ENCODE data around the gene SND1.

Gene SND1

DNA sequence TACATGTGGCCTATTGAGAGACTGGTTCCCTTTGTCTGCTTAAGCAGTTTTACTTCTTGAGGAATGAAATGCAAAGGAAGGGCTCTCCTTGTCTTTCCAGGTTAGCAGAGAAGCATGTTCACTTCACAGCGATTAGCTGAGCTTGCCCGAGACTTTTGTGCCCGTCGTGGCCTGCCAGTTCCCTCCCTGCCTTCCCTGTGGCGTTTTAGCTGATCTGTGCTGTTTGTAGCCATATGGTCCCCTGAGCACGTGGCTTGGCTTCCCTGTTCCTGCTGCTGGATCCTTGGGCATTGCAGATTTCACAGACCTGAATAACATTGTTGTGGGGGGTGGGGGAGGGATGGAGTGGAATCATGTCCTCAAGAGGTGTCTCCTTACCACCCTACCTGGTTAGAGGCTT is 61.8 kb downstream of the SND1 start:
- no peak for DNase-seq (ENCODE audit: low spot score)
- in situ Hi-C loops (cut with MboI; ENCODE audit: low pct_unique_long_range_greater_than_20kb, low sequenced_read_pairs, unreplicated experiment) = loop anchor here (25.0 kb wide), 2 partner anchors 324 to 499 kb away; partner anchors contain the start of gene LRRC4
- TF ChIP-seq, protein P1, sequence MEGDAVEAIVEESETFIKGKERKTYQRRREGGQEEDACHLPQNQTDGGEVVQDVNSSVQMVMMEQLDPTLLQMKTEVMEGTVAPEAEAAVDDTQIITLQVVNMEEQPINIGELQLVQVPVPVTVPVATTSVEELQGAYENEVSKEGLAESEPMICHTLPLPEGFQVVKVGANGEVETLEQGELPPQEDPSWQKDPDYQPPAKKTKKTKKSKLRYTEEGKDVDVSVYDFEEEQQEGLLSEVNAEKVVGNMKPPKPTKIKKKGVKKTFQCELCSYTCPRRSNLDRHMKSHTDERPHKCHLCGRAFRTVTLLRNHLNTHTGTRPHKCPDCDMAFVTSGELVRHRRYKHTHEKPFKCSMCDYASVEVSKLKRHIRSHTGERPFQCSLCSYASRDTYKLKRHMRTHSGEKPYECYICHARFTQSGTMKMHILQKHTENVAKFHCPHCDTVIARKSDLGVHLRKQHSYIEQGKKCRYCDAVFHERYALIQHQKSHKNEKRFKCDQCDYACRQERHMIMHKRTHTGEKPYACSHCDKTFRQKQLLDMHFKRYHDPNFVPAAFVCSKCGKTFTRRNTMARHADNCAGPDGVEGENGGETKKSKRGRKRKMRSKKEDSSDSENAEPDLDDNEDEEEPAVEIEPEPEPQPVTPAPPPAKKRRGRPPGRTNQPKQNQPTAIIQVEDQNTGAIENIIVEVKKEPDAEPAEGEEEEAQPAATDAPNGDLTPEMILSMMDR (IDR thresholded peaks at IDR 0.05; ENCODE audit: extremely low read depth, insufficient read depth, missing control alignments) = no peak

DNA sequence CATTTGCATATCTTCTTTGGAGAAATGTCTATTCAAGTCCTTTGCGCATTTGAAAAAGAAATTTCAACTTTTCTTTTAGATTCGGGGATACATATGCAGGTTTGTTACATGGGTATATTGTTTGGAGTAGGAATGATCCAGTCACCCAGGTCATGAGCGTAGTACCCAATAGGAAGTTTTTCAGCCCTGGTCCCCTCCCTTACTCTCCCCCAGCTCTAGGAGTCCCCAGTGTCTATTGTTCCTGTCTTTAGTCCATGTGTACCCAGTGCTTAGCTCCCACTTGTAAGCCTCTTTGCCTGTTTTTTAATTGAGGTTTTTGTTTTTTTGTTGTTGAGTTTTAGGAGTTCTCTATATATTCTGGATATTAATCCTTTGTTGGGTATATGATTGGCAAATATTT is 63.3 kb downstream of the SND1 start:
- no peak for DNase-seq (ENCODE audit: low spot score)
- TF ChIP-seq, protein P1 (IDR thresholded peaks at IDR 0.05; ENCODE audit: extremely low read depth, insufficient read depth, missing control alignments) = no peak
- in situ Hi-C loops (cut with MboI; ENCODE audit: low pct_unique_long_range_greater_than_20kb, low sequenced_read_pairs, unreplicated experiment) = loop anchor here (25.0 kb wide), 2 partner anchors 322 to 497 kb away; partner anchors contain the start of gene LRRC4

DNA sequence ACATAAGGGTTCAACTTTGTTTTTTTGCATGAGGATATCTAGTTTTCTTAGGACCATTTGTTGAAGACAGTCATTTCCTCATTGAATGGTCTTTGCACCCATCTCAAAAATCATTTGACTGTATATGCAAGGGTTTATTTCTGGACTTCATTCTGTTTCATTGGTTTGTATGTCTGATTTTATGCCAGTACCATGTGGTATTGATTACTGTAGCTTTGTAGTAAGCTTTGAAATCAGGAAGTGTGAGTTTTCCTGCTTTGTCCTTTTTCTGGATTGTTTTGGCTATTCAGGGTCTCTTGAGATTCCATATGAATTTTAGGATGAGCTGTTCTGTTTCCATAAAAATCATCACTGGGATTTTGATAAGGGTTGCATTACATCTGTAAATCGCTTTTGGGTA is 63.9 kb downstream of the SND1 start:
- TF ChIP-seq, protein P1 (IDR thresholded peaks at IDR 0.05; ENCODE audit: extremely low read depth, insufficient read depth, missing control alignments) = no peak
- DNase-seq (ENCODE audit: low spot score) = no peak
- in situ Hi-C loops (cut with MboI; ENCODE audit: low pct_unique_long_range_greater_than_20kb, low sequenced_read_pairs, unreplicated experiment) = loop anchor here (25.0 kb wide), 2 partner anchors 321 to 496 kb away; partner anchors contain the start of gene LRRC4

DNA sequence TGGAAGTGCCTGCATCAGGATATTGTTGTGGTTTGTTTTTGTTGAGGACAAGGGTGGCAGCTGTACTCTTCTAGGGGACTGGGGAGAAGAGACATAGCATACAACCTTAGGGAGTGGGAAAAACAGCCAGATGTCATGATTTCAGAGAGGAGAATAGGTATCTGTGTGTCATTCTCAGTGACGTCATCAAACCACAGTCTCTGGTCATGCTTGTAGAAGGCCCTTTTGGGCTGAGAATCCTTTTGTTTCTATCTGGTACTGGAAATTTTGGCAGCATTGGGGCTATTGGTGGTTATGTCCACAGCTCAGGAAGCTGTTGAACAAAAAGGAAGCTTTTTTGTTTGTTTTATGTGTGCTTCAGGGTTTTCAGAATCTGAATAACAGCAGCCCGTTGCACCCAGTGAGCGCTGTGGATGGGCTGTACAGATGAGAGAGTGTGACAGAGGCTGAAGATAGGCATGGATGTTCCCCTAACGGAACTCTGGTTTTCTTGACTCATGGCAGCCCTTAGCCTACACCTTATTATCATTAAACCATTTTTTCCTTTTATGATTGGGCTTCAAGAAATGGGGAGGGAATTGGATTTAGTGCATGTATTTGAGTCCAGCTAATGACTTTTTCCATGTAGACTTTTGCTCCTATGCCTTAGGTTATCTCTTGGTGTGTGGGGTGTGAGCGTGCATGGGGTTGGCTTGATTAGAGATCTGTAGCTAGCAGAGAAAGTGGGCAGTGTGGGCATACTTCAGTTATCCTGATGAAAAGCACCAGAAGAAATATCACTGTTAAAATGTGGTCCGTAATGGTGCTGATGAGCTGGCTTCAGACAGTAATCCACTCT is 65.7 kb downstream of the SND1 start:
- TF ChIP-seq, protein P1 (IDR thresholded peaks at IDR 0.05; ENCODE audit: extremely low read depth, insufficient read depth, missing control alignments) = no peak
- in situ Hi-C loops (cut with MboI; ENCODE audit: low pct_unique_long_range_greater_than_20kb, low sequenced_read_pairs, unreplicated experiment) = loop anchor here (25.0 kb wide), 2 partner anchors 320 to 495 kb away; partner anchors contain the start of gene LRRC4
- peak; percentile 14 for DNase-seq (ENCODE audit: low spot score)

DNA sequence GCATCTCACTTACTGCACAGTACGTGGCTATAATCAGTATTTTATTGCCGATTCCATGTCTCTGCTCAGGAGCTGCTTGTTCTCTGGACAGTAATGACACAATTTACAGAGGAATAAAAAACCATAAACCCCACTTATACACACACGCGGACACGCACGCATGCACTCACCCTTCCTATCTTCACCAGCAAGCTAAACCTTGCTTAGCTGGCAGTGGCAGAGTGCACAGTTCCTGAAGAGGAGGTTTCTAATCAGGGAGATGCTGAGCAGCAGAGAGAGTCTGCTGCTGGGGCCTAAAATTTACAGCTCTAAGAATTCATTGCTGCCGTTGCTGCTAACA is 66.3 kb downstream of the SND1 start:
- in situ Hi-C loops (cut with MboI; ENCODE audit: low pct_unique_long_range_greater_than_20kb, low sequenced_read_pairs, unreplicated experiment) = loop anchor here (25.0 kb wide), 2 partner anchors 319 to 494 kb away; partner anchors contain the start of gene LRRC4
- no peak for DNase-seq (ENCODE audit: low spot score)
- TF ChIP-seq, protein P1 (IDR thresholded peaks at IDR 0.05; ENCODE audit: extremely low read depth, insufficient read depth, missing control alignments) = no peak

DNA sequence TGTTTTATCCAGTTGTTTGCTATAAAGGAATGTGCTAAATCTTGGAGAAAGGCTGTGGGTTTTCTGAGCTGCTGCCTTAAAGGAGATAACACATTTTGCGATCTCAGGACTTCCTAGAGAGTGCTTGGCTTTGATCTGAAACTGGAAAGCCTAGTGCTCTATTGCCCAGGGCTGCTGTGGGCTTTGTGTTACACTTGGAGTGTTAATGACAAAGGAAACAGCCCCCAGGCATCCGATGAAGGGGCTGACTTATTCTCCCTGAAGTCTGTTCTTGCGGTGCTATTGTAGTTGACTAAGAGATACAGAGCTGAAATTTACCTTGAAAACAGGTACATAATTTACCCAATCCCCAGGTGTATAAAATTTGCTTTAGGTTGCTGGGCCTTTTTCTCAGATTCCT is 74.5 kb downstream of the SND1 start:
- DNase-seq (ENCODE audit: low spot score) = no peak
- TF ChIP-seq, protein P1 (IDR thresholded peaks at IDR 0.05; ENCODE audit: extremely low read depth, insufficient read depth, missing control alignments) = no peak
- in situ Hi-C loops (cut with MboI; ENCODE audit: low pct_unique_long_range_greater_than_20kb, low sequenced_read_pairs, unreplicated experiment) = no loop called here
